HG02970 (cell line): ENCODE data around the gene FILIP1L.

Experiments
- ATAC-seq: cut with Tn5 transposase; IDR thresholded peaks from one replicate; pipeline ENCODE4 v1.9.1; 2021; ENCODE audit warnings: mild to moderate bottlenecking, moderate library complexity, moderate number of reproducible peaks; ENCODE audit not compliant: unreplicated experiment, low FRiP score

The FILIP1L gene

DNA sequence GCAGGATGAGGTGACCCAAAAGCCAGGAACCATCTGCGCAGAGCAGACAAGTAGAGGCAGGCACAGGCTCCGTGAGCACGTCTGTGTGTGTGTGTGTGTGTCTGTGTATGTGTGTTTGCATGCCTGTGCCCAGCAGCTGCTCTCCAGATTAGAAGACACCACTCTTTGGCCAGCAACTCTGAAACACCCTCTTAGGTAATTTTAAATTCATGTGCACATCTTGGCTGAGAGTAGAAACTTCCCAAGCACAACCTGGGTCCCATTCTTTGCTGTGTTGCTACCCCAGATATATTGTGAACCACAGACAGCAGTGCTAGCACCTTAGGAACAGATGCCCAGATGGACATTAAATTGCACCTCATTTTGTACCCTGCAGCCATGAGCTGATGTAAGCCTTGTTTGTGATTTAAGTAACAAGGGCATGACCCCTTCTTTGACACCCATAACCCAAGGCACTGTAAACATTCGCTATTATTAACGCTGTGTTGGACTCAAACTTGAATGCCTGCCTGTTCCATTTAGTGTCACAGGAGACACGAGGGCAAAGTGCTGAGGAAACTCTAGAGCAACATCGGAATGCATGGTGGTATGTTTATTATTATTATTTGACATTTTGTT is at the start of gene FILIP1L:
TSS of gene FILIP1L (minus strand) at position 89 of the 618 bp plus-strand sequence.
- no peak for ATAC-seq

DNA sequence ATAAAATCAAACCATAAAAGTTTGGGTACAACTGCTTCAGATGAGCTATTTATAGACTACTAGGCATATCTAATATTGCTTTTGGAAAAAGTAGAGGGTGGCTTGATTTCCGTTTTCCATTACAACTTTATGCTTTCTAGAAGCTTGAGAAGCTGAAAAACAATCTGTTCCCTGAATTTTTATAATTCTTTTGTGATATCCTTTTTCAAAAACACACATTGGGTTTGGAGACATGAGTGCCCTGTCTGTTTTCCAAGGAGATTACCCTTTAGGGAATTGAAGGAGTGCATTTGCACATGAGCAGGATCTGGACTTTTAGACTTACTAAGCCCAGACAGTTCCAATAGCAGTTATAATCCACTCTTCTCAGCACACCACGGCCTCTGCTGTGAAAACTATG is 49.5 kb upstream of the FILIP1L start:
- no peak for ATAC-seq

DNA sequence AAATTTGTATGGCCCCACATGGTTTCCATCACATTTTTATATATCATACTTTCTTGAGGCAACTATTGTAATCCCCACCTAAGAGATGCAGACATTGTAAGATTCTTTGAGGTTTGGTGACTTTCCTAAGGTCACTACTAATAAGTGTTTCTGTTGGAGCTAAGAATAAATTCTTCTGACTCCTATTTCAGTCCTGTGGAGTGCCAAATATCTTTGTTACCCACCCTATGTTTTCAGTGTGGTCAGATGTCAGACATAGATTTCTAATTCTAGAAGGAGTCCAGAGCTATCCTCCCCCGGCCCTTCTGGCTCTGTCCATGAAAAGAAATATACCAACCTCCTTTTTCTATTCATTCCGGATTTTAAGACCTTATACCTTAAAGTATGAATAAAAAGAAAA is 46.2 kb upstream of the FILIP1L start:
- ATAC-seq: no peak

DNA sequence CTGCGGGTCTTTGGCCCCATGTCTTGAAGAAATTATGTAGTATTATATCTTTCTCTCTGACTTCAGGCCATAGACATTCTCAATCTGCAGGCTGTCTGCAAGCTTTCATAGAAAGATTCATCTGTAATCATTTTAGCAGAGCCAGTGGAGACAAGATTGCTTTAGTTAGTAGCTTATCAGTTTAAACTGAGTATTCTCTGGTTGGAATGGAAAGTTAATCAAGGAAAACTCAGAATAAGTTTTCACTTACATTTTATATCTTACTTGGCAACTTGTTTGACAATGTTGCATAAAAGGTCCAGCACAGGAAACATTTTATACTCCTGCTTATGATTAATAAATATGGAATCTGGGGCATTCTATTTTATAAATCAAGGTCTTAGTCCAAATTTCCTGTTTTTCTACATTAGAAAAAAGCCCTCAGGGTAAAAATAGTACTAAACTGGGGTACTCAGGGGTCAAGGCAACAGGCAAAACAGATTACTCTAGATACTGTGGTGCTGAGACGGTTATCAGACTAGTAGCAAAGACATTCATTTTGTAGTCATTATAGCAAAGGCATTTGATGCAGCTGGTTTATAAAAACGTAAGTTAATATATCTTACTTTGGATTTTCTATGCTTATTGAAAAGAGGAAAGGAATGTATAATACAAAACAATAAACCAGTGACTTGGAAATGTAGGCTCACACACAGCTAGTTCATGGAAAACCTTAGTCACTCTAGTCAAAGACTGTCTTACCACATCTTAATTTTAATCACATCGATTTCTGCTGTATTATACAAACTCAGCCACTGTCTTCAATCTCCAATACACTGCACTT is 45.2 kb upstream of the FILIP1L start:
- ATAC-seq: no peak

DNA sequence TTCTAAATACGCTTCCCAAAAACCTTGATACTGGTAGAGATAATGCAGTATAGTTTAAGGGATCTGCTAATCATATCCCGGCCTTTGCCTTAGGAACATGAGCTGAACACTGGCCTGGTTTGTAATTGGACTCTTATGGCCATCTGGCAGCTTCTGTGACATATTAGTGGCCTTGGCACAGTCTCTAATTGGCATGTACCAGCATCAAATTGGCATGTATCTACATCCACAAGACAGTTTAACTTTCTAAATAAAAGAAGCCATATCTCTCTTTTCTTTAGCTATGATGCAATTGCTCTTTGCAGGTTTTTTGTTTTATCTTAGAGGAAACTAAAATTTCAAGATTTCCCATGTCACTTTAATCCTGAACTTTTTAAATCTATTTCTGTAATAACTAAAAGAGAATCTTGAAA is 44.6 kb upstream of the FILIP1L start:
- ATAC-seq: no peak

DNA sequence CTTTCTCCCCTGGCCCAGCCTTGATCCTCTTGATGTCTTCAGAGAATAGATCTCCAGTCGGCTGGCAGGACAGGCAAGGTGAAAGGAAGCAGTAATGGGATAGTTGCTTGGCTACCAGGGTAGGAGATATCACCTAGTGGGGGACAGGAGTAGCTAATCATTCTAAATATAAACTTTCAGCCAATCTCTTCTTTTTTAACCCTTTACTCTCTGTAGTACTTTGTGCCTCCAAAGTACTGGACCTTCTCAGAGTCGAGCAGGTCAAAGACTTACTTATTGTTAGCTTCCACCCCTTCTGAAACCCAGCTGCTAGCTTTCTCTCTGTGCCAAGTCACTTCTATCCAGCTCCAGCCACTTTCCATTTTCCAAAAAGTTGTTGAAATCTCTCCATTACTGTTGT is 43.4 kb upstream of the FILIP1L start:
- ATAC-seq: no peak

DNA sequence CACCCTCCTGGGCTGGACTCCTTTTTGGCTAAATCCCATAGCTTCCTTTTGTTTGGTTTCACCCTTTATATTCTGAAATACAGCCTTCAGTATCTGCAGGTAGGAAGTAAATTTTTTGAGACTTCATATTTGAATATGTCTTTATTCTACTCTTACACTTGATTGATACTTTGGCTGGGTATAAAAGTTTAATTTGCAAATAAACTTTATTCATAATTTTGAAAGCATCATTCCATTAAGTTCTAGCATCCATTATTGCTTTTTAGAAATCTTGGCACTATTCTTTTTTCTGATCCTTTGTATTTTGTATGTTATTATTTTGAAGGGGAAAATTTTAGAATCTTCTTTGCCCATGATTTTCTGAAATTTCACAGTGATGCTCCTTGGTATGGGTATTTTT is 41.3 kb upstream of the FILIP1L start:
- ATAC-seq: no peak

DNA sequence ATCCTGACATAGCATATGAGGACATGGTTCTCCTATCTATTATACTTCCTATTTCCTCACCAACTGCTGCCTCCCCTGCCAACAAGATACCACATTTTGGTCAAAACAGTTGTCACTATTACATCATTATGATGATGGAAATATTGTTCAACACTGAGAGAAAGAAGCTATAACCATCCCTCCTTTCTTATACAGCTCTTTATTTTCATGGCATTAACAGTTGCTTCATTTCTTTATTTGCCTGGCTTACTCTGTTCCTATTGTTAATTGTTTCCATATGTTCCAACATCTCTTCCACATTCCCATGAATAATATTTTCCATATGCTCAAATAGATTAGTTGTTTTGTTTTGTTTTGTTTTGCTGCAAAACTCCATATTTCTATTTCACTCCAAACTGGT is 40.8 kb upstream of the FILIP1L start:
- no peak for ATAC-seq

DNA sequence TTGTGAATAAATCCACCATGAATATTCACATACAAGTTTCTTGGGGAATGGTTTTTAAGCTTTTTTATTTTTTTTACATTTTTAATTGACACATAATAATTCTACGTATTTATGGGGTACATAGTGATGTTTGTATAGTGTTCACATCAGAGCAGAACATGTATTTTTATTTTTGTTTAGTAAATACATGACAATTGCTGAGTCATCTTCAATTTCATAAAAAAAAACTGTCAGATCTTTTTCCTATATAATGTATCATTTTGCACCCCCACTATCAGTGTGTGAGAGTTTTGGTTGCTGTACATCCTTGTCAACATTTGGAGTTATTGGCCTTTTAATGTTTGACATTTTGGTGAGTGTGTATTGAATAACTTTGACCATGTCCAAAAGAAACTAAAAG is 39.9 kb upstream of the FILIP1L start:
- no peak for ATAC-seq

DNA sequence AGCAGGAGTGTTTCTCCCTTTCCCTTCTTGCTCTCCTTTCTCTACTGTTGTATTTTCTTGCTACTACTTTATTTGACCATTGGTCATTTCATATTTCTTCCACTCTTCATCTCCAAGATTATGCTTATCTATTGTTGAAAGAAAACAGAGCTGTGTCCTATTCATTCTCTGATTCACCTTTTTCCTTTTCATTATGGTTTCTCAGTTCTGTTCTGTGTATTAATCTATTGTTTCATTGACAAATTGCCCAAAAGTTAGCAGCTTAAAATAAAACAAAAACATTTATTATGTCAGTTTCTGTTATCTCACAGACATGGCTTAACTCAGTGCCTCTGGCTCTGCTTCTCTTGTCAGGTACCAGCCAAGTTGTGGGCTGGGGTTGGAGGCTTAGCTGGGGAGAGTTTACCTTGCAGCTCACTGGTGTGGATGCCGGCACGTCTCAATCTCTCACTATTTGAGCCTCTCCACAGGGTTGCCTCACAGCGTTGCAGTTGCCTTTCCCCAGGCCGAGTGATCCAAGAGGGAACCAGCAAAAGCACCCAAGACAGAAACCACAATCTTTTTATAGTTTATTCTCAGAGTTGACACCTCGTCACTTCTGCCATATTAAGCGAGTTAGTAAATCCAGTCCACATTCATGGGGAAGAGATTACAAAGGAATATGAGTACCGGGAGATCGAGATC is 36.9 kb upstream of the FILIP1L start:
- no peak for ATAC-seq

DNA sequence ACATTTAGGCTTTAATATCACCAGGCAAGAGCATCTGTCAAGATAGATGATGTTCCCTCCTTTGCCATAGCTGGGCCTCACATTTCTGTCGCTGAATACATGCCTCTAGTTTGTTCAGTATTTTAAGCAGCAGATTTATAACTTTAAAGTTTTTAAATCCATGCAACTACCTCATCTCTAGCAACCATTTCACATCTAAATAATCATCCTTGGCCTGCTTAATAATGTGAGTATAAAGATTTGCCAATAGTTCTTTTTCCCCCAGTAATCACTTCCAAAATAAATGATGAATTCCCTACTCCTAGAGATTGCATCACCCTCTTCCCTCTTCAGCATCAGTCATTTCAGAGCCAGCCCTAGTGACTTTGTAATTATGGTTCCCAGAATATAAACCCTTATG is 36.2 kb upstream of the FILIP1L start:
- ATAC-seq: no peak

DNA sequence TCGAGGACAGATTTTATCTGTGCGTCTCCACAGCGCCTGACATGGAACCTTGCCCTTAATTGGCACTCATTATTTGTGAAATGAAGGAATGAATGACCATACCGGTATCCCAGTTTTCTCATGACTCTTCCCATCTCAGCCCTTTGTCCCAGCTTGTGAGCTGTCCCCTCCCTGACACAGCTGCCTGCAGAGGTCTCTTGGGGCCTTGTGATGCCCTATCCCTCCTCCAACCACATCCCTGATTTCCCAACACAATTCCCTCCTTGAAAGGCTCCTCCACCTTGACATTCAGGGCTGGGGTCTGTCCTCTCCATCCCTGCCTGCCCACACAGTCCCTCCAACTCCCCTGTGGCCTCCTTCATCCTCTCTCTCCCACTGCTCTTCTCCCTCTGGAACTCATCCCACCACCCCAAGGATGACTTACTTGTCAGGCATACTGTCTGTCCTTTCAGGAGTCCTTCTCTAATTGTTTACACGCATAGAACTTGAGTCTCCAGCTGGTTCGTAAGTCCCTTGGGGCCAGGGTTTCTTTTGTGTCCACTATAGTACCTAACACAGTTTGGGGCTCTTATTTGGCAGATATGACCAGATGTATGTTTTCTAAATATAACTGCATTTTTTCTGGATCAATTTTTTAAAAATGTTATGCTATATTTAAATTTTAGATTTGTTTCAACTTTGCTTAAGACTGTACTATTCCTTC is 35.6 kb upstream of the FILIP1L start:
- ATAC-seq: no peak

DNA sequence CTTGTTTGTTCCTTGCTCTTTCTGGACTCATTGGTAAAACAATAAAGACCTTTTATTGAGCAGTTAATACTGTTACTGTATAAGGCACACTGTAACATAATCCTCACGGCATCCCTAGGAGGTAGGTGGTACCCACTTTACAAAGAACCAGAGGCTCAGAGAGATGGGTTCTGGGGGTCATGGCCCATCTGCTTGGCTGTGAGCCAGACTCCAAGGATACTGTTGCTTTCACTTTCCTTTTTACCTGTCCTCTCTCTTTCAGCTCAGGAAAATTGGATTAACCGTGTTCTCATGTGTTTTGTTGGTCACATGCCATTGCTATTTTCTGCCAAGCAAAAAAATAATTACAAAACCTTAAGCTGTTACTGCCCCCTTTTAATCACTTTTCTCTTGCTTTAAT is 34.8 kb upstream of the FILIP1L start:
- ATAC-seq: no peak

DNA sequence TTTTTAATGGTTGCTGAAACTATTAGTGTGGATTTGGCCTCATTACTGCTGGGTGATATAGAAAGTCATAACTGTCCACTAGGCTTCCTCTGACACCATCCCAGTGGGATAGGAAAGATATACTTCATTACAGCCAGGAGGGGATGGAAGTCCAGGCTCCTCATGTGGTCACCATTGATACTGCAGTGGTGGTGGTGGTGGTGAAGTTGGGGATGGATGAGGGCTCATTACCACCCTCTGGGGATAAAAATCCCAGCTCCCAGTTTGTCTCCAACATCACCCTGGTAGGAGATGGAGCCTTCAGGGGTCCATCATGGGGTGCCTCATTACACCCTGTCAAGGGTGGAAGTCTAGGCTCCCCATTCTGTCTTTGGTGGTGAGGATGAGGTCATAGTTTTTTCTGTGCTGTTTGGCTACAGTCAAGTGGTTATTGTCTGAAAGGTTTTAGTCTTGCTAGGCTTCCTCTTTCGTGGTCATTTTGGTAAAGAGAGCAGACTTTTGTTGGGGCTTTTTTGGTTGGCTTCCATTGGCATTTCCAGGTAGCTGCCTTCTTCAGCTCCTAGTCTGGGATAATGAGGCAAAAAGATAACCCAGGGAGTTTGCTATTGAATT is 30.1 kb upstream of the FILIP1L start:
- ATAC-seq: no peak

DNA sequence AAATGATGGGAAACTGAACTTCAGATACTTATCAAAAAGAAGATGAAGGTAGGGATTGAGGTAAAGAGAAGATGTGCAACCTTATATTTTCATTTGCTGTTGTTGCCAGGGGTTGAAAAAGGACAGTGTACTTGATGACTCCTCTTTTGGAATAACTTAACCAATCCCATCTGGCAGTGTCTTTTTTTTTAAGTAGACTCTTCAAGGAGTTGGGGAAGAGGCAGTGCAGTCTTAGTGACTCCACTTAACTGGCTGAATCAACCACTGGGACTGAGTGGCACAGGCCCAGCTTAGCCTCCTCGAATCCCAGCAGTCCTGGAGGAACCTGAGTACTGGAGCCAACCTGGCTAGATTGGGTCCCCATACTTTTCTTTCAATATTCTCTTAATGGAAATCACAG is 27.3 kb upstream of the FILIP1L start:
- no peak for ATAC-seq

DNA sequence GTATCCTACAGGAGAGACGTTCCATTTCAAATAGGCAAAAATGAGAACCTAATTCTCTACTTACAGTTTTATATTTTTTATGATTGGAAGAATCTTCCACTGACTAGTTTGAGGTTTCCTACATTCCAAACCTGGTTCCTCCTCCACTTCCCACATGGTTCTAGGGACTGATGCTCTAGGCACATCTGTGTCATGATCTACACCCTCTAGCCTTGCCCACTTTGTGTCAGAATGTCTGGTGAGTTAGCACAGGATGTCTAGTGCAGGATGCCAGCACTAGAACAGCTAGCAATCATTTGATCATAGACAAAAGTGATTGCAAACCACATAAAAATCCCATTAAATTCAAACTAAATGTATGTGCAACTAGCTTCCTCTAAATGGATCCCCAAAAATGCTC is 26.7 kb upstream of the FILIP1L start:
- ATAC-seq: no peak

DNA sequence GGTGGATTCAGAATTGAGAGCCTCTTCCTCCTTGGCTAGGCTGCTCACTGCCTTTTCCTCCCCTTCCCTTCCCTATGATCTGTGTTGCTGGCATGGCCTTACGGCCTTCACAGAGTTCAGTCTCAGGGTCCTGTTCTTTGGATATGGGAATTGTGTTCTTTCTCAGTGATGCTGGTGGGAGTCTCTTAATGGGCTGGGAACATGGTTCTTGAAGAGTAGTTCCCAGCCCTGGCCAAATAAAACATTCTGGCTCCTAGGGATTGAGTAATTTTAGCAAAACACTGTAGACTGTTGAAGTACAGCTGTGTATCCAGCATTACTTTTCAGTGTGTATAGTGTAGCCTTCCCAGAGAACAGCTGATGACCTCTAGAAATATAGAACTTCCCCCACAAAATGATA is 22.6 kb upstream of the FILIP1L start:
- no peak for ATAC-seq

DNA sequence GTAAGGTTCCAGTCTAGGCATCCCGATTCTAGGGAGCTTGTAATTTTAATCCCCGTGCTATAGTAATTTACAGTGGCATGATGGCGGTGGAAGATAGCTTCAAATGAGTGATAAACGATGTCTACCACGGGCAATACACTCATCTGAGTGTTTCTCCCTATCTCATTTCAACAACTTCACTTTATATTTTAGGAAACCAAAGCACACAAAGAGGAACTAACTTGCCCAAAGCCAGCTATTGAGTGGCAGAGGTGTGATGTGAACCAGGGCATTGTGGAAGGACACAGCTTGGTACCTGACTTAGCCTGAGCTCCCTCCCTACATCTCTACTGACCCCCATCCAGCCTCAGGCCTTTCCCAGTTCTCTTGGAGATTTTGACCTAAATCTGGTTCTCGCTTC is 16.9 kb upstream of the FILIP1L start:
- ATAC-seq: no peak

DNA sequence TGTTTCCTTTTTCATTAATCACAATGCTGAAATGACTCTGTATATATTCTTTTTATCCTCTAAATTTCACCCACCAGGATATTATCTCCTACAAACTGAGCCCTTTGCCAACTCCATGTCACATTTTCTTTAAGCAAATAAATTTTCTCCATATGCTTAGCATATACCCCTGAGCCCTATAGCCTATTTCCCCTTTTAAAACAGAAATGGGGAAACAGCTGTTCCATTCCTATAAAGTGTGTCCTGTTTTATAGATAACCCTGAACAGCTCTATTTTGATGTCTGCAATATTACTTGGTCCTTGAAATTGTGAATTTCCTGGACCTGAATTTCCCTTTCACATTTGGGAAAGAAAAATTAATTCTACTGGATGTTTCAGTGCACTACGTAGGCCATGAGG is 15.6 kb upstream of the FILIP1L start:
- no peak for ATAC-seq

DNA sequence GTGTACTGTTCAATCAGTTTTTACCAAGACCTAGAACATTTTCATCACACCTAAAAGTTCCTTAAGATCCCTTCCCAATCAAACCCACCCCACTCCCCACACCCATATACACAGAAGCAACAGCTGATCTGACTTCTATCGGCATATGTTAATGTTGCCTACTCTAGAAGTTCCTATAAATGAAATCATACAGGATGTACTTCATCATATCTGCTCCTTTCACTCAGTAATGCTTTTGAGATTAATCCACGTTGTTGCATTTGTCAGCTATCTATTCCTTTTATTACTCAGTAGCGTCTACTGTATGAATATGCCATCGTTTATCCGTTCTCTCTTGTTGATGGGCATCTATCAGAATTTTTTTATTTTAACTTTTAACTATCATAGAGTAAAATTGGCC is 14.3 kb upstream of the FILIP1L start:
- ATAC-seq: no peak

DNA sequence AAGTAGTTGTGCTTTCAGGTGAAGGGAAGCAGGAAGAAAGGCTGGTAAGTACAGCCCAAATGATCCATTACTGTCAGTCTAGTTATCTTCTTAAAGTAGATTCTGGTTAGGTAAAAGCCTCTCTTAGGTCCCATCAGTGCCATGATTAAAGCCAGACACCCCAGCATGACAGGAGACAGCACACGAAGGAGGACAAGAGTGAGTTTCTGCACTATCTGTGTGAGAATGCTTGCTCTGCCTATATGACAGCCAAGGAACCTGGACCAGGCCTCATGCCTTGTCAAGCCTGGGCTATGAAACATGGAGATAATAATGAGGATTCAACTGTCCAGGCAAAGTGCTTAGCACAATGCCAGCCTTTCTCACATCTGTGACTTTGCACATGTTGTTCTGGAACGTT is 13.5 kb upstream of the FILIP1L start:
- no peak for ATAC-seq
